DND-41 (cell line): ENCODE results near the gene NADK2.

Experiments used
- CTCF ChIP-seq: IDR thresholded peaks from 2 replicates; pipeline ENCODE4 v1.5.1; 2012; ENCODE audit warnings: borderline replicate concordance, low read length, moderate library complexity, mild to moderate bottlenecking; ENCODE audit not compliant: poor library complexity, severe bottlenecking; ENCODE audit errors: extremely low read depth
- EZH2 ChIP-seq: IDR thresholded peaks from 3 replicates; pipeline ENCODE4 v1.6.1; 2012; ENCODE audit warnings: borderline replicate concordance, low read depth, mild to moderate bottlenecking, moderate library complexity, low read length, inconsistent platforms; ENCODE audit not compliant: severe bottlenecking

GRCh38 chr5:36267905-36268304, 26.2 kb upstream of the NADK2 start:
- no peak for TF ChIP-seq CTCF
- TF ChIP-seq EZH2: no peak
